Measurements from ENCODE around the gene SLCO4A1. TPM values are rescaled to one million over a fixed set of nuclear protein-coding genes. Genes with fewer than 3 reads are reported as not detected.

The SLCO4A1 gene
- total and polyA plus RNA-seq, 2 experiments from 2014 or later: 25.8 to 99.0 TPM

- TF ChIP-seq EZH2 (IDR thresholded peaks at IDR 0.05; ENCODE audit: borderline replicate concordance) (no peak), EZH2phosphoT487 (IDR thresholded peaks at IDR 0.05; ENCODE audit: low read depth, severe bottlenecking, unreplicated experiment) (no peak), CTCF (IDR thresholded peaks at IDR 0.05; ENCODE audit: poor library complexity) (no peak)
- no peak for DNase-seq (ENCODE audit: low spot score)
- Histone ChIP-seq H3K9me2 (replicated peaks; ENCODE audit: insufficient read depth) (no peaks in the 10 kb centered on the region), H3K27ac (no peak overlapping the region), H3K79me2 (no peaks in the 10 kb centered on the region), H2AFZ (no peak overlapping the region), H3K9me3 (ENCODE audit: low read depth) (no peaks in the 10 kb centered on the region), H3K27me3 (no peaks in the 10 kb centered on the region), H3K4me1 (ENCODE audit: insufficient read depth) (peaks cover 8% of the 10 kb centered on the region), H3K4me3 (no peak overlapping the region), H4K20me1 (ENCODE audit: insufficient read depth, poor library complexity, severe bottlenecking) (no peaks in the 10 kb centered on the region), H3K4me2 (no peak overlapping the region), H3K36me3 (replicated peaks; ENCODE audit: insufficient read depth, low read depth) (no peaks in the 10 kb centered on the region)
- 75% methylated on average over 26 of the region's 26 CpGs for WGBS (ENCODE audit: low lambda C conversion rate, missing lambda C conversion rate)
These were observed 39.0 kb upstream of the SLCO4A1 start for GRCh38 chr20:62603021-62603906.

- Histone ChIP-seq H4K20me1 (ENCODE audit: insufficient read depth, poor library complexity, severe bottlenecking) (no peaks in the 10 kb centered on the region), H3K4me3 (no peak overlapping the region)
These were observed 38.2 kb upstream of the SLCO4A1 start for GRCh38 chr20:62603907-62604785.

GRCh38 chr20:62604796-62605195, 37.5 kb upstream of the SLCO4A1 start:
- 78% methylated on average over 9 of the region's 9 CpGs for WGBS (ENCODE audit: low lambda C conversion rate, missing lambda C conversion rate)

More at GRCh38 chr20:62603907-62604785, 38.2 kb upstream of the SLCO4A1 start:
- H3K4me2 ChIP-seq: no peak overlapping the region
- H3K4me1 ChIP-seq (ENCODE audit: insufficient read depth): peaks cover 8% of the 10 kb centered on the region
- 93% methylated on average over 37 of the region's 37 CpGs for WGBS (ENCODE audit: low lambda C conversion rate, missing lambda C conversion rate)
- H3K9me3 ChIP-seq (ENCODE audit: low read depth): no peaks in the 10 kb centered on the region
- no peak for TF ChIP-seq EZH2phosphoT487 (IDR thresholded peaks at IDR 0.05; ENCODE audit: low read depth, severe bottlenecking, unreplicated experiment)
- TF ChIP-seq EZH2 (IDR thresholded peaks at IDR 0.05; ENCODE audit: borderline replicate concordance): no peak
- TF ChIP-seq CTCF (IDR thresholded peaks at IDR 0.05; ENCODE audit: poor library complexity): no peak
- no peak overlapping the region for H3K27ac ChIP-seq
- no peaks in the 10 kb centered on the region for H3K79me2 ChIP-seq
- no peaks in the 10 kb centered on the region for H3K27me3 ChIP-seq
- H3K36me3 ChIP-seq (replicated peaks; ENCODE audit: insufficient read depth, low read depth): no peaks in the 10 kb centered on the region
- H3K9me2 ChIP-seq (replicated peaks; ENCODE audit: insufficient read depth): no peaks in the 10 kb centered on the region
- H2AFZ ChIP-seq: no peak overlapping the region
- DNase-seq (ENCODE audit: low spot score): no peak

More at GRCh38 chr20:62604796-62605195, 37.5 kb upstream of the SLCO4A1 start:
- no peaks in the 10 kb centered on the region for H3K9me3 ChIP-seq (ENCODE audit: low read depth)
- H3K4me2 ChIP-seq: no peak overlapping the region
- H4K20me1 ChIP-seq (ENCODE audit: insufficient read depth, poor library complexity, severe bottlenecking): no peaks in the 10 kb centered on the region
- H3K9me2 ChIP-seq (replicated peaks; ENCODE audit: insufficient read depth): no peaks in the 10 kb centered on the region
- no peak overlapping the region for H3K4me3 ChIP-seq
- H3K79me2 ChIP-seq: no peaks in the 10 kb centered on the region
- H2AFZ ChIP-seq: no peak overlapping the region
- peaks cover 8% of the 10 kb centered on the region for H3K4me1 ChIP-seq (ENCODE audit: insufficient read depth)
- no peak for DNase-seq (ENCODE audit: low spot score)
- no peak overlapping the region for H3K27ac ChIP-seq
- H3K27me3 ChIP-seq: no peaks in the 10 kb centered on the region
- TF ChIP-seq CTCF (IDR thresholded peaks at IDR 0.05; ENCODE audit: poor library complexity) (no peak), EZH2 (IDR thresholded peaks at IDR 0.05; ENCODE audit: borderline replicate concordance) (no peak), EZH2phosphoT487 (IDR thresholded peaks at IDR 0.05; ENCODE audit: low read depth, severe bottlenecking, unreplicated experiment) (no peak)
- H3K36me3 ChIP-seq (replicated peaks; ENCODE audit: insufficient read depth, low read depth): no peaks in the 10 kb centered on the region
